GM10248 (cell line): ENCODE results near the gene MMP7.

Experiments used
- CTCF ChIA-PET: fragments of 300-600 bp; sonication (Branson Sonifier 250); formaldehyde crosslinking; extraction: SDS; loops from one replicate; lab custom pipeline; 2021; ENCODE audit warnings: antibody characterized with exemption; lab: Yijun Ruan, JAX
- POLR2A ChIA-PET: fragments of 350-650 bp; sonication (Branson Sonifier 250); formaldehyde crosslinking; extraction: SDS; loops from one replicate; lab custom pipeline; 2020; ENCODE audit warnings: antibody characterized with exemption; lab: Yijun Ruan, JAX
- DNase-seq: peaks from one replicate; pipeline ENCODE4 v3.0.0; 2012; ENCODE audit errors: extremely low spot score
- TF ChIP-seq, protein P1 (sequence below): IDR thresholded peaks from 2 replicates; pipeline ENCODE4 v1.5.1; 2012; ENCODE audit warnings: mild to moderate bottlenecking, low read depth; ENCODE audit errors: extremely low read depth, missing control alignments, control extremely low read depth

The MMP7 gene

DNA sequence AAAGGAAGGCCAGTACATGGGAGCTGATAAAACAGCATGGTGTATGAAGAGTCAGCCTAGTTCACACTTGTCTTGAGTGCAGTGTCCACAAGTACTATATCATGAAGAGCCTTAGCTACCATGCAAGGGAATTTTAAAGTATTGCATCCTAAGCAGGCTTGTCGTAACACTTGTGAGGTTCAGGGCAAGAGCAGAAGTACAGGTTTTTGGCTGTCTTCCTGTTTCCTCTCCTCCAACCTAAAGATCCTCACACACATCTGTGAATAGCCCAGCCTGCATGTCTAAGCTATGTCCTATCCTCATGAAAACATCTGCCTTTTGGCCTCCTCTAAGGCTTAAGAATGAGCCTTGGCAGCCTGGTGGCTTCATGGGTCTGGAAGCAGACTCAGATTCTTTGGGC, 43.3 kb downstream of the MMP7 start:
- no peak for DNase-seq
- ChIA-PET POLR2A (no interaction called here), CTCF (interaction anchor here (0.9 to 2.9 kb wide), 11 partner anchors 9 to 179 kb away, joined by 3 to 12 read pairs (median 3); no protein-coding TSS in a partner anchor)
- TF ChIP-seq, protein P1, sequence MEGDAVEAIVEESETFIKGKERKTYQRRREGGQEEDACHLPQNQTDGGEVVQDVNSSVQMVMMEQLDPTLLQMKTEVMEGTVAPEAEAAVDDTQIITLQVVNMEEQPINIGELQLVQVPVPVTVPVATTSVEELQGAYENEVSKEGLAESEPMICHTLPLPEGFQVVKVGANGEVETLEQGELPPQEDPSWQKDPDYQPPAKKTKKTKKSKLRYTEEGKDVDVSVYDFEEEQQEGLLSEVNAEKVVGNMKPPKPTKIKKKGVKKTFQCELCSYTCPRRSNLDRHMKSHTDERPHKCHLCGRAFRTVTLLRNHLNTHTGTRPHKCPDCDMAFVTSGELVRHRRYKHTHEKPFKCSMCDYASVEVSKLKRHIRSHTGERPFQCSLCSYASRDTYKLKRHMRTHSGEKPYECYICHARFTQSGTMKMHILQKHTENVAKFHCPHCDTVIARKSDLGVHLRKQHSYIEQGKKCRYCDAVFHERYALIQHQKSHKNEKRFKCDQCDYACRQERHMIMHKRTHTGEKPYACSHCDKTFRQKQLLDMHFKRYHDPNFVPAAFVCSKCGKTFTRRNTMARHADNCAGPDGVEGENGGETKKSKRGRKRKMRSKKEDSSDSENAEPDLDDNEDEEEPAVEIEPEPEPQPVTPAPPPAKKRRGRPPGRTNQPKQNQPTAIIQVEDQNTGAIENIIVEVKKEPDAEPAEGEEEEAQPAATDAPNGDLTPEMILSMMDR: no peak

DNA sequence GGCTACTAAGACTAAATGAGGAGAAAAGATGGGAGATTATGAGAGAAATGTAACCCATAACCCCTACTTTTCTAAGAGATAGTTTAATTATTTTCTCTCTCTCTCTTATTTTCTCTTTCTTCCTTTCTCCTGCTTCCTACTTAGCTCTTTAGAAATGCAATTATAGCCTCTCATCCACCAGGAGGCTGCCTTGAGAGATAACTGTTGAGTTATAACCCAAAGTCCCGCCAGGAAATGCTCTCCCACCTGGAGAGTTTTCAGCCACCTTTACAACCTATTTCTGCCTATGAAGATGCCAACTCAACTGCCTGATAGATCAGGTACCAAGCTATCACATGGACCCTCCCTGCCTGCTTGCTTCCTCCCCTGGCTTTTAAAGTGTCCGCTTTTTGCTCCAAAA, 44.0 kb downstream of the MMP7 start:
- ChIA-PET CTCF (interaction anchor here (0.9 to 2.9 kb wide), 8 partner anchors 9 to 180 kb away, joined by 3 to 12 read pairs (median 4); no protein-coding TSS in a partner anchor), POLR2A (no interaction called here)
- no peak for DNase-seq
- TF ChIP-seq, protein P1: no peak

- no peak for DNase-seq
- CTCF ChIA-PET: interaction anchor here (1.2 to 1.9 kb wide), 5 partner anchors 9 to 143 kb away, joined by 3 to 7 read pairs (median 4); no protein-coding TSS in a partner anchor
- POLR2A ChIA-PET: no interaction called here
- TF ChIP-seq, protein P1: no peak
Measured at GRCh38 chr11:102485095-102485722, 45.3 kb downstream of the MMP7 start.

DNA sequence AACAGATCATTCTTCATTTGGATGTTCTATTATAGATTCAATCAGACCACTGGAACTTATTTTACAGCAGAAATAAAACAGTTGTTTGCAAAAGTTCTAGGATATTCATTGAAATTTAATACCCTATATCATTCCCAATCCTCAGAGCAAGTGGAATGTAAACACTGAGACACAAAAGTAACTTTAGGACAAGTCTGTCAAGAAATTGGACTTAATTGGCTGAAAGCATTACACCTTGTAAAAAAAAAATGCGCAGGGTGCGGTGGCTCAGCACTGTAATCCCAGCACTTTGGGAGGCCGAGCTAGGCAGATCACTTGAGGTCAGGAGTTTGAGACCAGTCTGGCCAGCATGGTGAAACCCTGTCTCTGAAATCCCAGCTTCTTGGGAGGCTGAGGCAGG, 48.1 kb downstream of the MMP7 start:
- ChIA-PET POLR2A (no interaction called here), CTCF (no interaction called here)
- DNase-seq: no peak
- TF ChIP-seq, protein P1: no peak

GRCh38 chr11:102479733-102480132, 50.8 kb downstream of the MMP7 start:
- POLR2A ChIA-PET: no interaction called here
- TF ChIP-seq, protein P1: no peak
- CTCF ChIA-PET: interaction anchor here (0.9 to 4.2 kb wide), 5 partner anchors 12 to 138 kb away, joined by 3 to 10 read pairs (median 5); no protein-coding TSS in a partner anchor
- no peak for DNase-seq

DNA sequence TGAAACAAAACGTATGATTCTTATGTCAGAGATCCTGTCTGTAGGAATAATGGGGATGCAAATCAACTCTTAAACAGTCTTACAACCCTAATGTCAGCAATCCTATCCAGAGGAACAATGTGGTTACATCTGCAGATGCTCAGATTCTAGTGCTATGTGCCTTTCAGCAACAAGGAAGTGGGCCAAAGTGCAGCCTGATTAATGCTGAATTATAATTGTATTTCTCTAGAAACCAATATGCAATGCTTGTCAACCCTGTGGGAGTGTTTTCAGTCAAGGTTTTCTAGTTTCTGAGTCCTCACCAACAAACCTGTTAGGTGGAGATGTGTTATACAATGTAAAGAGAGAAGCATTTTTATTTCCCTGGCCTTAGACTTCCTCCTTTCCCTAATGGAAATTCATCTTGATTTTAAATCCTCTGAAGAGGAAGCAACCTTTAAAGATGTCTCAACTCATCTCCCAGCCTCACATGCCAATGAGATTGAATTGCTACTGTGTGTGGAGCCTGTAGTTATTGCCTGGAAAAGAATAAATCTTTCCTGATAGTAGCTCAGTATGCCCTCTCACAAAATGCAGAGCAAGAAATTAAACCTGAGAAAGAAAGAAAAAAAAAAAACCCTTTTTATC, 51.8 kb downstream of the MMP7 start:
- TF ChIP-seq, protein P1: no peak
- POLR2A ChIA-PET: no interaction called here
- no peak for DNase-seq
- CTCF ChIA-PET: interaction anchor here (0.9 to 4.2 kb wide), 12 partner anchors 11 to 137 kb away, joined by 3 to 10 read pairs (median 4); no protein-coding TSS in a partner anchor
